Measurements from ENCODE around the gene TESK1.

GRCh38 chr9:35628389-35628991, 23.4 kb downstream of the TESK1 start:
- TF ChIP-seq CTCF (conservative IDR thresholded peaks at IDR 0.05) (no peak), EZH2 (IDR thresholded peaks at IDR 0.05; ENCODE audit: low read depth) (no peak)

Measured in PC-9 (cell line).